ENCODE data around the gene BLOC1S4. TPM values are rescaled to one million over a fixed set of nuclear protein-coding genes. Genes with fewer than 3 reads are reported as not detected.

The BLOC1S4 gene, protein sequence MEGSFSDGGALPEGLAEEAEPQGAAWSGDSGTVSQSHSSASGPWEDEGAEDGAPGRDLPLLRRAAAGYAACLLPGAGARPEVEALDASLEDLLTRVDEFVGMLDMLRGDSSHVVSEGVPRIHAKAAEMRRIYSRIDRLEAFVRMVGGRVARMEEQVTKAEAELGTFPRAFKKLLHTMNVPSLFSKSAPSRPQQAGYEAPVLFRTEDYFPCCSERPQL
- total RNA-seq (2022; extraction: Qiagen RNA extraction), result 14.7 to 18.0 TPM (median 16.9 TPM) in 5 replicates

DNA sequence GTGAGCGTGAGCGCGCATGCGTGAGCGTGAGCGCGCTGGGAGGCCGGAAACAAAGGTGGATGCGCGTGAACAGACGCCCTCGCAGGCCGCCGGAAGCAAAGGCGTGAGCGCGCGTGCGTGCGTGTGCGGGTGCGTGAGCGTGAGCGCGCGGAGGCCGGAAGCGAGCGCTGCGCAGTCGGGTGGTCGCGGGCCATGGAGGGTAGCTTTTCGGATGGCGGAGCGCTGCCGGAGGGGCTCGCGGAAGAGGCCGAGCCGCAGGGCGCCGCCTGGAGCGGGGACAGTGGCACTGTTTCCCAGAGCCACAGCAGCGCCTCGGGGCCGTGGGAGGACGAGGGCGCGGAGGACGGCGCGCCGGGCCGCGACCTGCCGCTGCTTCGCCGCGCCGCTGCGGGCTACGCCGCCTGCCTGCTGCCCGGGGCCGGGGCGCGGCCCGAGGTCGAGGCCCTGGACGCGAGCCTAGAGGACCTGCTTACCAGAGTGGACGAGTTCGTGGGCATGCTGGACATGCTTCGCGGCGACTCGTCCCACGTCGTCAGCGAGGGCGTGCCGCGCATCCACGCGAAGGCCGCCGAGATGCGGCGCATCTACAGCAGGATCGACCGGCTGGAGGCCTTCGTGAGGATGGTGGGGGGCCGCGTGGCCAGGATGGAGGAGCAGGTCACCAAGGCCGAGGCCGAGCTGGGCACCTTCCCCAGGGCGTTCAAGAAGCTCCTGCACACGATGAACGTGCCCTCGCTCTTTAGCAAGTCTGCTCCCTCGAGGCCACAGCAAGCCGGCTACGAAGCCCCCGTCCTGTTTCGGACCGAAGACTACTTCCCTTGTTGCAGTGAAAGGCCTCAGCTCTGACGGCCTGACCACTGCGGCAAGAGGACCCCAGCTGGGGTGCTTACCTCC lies at the start of gene BLOC1S4:
Gene BLOC1S4 (plus strand): TSS at position 157 of the 894 bp plus-strand sequence. CDS start 36 bp downstream, at position 193.

DNA sequence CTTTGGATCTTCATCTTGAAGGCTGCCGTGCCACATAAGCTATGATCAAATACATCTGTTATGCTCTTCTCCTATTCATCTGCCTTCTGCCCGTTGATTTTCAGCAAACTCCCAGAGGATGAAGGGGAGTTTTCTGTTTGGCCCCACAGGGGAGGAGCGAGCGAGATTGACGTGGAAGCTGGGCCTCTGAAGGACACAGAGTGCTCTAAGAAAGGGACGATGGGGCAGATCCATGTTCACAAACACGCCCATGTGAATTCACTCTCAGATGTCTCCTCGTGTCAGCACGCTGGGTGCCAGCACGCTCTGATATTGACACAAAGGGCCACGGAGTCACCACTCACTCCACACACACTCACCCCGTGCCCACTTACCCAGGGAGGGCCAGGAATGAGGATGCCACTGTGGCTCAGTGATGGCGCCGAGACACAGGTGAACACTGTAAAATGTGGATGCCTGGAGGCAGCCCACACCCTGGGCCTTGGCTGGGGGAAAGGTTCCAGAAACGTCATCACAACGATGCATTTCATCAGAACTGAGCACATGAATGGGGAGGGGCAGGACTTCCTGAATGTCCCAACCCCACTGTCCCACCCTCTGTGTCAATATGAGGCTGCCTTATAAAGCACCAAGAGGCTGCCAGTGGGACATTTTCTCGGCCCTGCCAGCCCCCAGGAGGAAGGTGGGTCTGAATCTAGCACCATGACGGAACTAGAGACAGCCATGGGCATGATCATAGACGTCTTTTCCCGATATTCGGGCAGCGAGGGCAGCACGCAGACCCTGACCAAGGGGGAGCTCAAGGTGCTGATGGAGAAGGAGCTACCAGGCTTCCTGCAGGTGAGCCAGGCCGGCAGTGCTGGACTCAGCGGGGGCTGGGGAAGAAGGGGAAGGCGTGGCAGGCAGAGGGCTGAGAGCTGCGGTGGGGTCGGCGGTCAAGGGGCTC lies 22.5 kb upstream of the BLOC1S4 start, which contains the start of gene S100P:
Gene S100P (plus strand): TSS at position 648 of the 946 bp plus-strand sequence. CDS start 55 bp downstream, at position 703.

DNA sequence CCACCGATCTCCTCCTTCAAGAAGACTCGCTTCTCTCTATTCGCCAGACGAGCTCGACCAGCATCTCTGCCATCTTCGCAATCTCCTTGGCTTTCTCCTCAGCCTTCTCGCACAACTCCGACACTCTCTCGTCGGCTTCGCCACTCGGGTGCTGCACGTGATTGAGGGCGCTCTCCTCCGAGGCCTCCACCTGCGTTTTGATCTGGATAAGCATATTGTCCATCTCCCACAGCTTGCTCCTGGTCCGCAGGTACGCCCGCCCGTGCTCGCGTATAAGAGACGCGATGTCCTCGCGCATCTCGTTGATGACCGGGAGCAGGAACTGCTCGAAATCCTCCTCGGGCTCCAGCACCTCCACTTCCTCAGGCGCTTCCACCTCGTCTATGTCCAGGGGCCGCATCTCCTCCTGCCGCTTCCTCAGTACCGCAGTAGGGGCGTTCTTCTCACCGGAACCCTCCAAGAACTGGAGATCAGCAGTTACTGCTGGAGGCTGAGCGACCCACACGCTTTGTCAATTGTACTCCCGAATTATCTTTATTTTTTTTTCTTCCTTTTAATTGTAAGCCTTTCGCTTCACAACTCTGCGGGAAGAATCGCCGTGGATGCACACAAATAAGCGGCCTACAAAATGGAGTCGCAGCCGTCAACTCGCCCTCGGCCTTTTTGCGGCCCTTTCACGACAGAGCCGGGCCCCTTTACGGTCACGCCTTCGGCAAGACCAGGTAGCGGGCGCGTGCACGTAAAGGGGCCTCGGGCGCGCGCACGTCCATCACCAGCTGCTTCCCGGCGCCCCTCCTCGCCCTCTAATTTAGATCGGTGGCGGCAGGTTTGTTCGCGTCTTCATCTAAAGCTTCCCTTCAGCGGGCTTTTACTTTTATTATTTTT lies 6.5 kb upstream of the BLOC1S4 start, which contains the start of gene MRFAP1L1:
Gene MRFAP1L1 (minus strand): TSS at position 636 of the 885 bp plus-strand sequence. CDS start 236 bp downstream, at position 400.

Other genes starting within 250 kb of the BLOC1S4 start
- 26.5 to 43.3 TPM (median 41.1 TPM) in 5 replicates for gene PPP2R2C, start 243.6 kb upstream of the BLOC1S4 start, total RNA-seq (2022; extraction: Qiagen RNA extraction)
- gene MAN2B2, start 141.0 kb upstream of the BLOC1S4 start, total RNA-seq (2022; extraction: Qiagen RNA extraction), result 7.8 to 13.2 TPM (median 11.4 TPM) in 5 replicates
- 269 to 286 TPM (median 281 TPM) in 5 replicates for gene MRFAP1, start 75.5 kb upstream of the BLOC1S4 start, total RNA-seq (2022; extraction: Qiagen RNA extraction)
- gene S100P, start 22.3 kb upstream of the BLOC1S4 start, total RNA-seq (2022; extraction: Qiagen RNA extraction), result 89.2 to 107 TPM (median 90.8 TPM) in 5 replicates
- gene MRFAP1L1, start 6.3 kb upstream of the BLOC1S4 start, total RNA-seq (2022; extraction: Qiagen RNA extraction), result 34.7 to 39.7 TPM (median 37.2 TPM) in 5 replicates
- 16.1 to 24.8 TPM (median 21.9 TPM) in 5 replicates for gene KIAA0232, start 66.6 kb downstream of the BLOC1S4 start, total RNA-seq (2022; extraction: Qiagen RNA extraction)
- 33.3 to 46.5 TPM (median 43.3 TPM) in 5 replicates for gene TBC1D14, start 193.7 kb downstream of the BLOC1S4 start, total RNA-seq (2022; extraction: Qiagen RNA extraction)